ENCODE data around the gene UBXN11. TPM values are rescaled to one million over a fixed set of nuclear protein-coding genes. Genes with fewer than 3 reads are reported as not detected.

UBXN11 gene
- total RNA-seq, 1 donor from 2014 or later, result 7.1 TPM

- DNase-seq (ENCODE audit: extremely low spot score in 2 of 2), result peak in 1 of 2 donors; percentile 82
- intact Hi-C loops (cut with DNase I), result no loop called here
- H3K36me3 ChIP-seq, result no peaks in the 10 kb centered on the region
- peak overlapping the region; percentile 4 for H3K27ac ChIP-seq
- H3K4me3 ChIP-seq, result peak overlapping the region; percentile 5 to 17
- no peaks in the 10 kb centered on the region for H3K9me3 ChIP-seq
- TF ChIP-seq POLR2AphosphoS5 (IDR thresholded peaks at IDR 0.05; ENCODE audit: insufficient read depth in 1 of 2, low read depth in 1 of 2) (no peak), POLR2A (IDR thresholded peaks at IDR 0.05) (no peak), CTCF (IDR thresholded peaks at IDR 0.05) (no peak)
- peaks cover 8% of the 10 kb centered on the region for H3K4me1 ChIP-seq
- no peaks in the 10 kb centered on the region for H3K27me3 ChIP-seq
Observed at GRCh38 chr1:26318338-26319064, 12.1 kb upstream of the UBXN11 start.

DNA sequence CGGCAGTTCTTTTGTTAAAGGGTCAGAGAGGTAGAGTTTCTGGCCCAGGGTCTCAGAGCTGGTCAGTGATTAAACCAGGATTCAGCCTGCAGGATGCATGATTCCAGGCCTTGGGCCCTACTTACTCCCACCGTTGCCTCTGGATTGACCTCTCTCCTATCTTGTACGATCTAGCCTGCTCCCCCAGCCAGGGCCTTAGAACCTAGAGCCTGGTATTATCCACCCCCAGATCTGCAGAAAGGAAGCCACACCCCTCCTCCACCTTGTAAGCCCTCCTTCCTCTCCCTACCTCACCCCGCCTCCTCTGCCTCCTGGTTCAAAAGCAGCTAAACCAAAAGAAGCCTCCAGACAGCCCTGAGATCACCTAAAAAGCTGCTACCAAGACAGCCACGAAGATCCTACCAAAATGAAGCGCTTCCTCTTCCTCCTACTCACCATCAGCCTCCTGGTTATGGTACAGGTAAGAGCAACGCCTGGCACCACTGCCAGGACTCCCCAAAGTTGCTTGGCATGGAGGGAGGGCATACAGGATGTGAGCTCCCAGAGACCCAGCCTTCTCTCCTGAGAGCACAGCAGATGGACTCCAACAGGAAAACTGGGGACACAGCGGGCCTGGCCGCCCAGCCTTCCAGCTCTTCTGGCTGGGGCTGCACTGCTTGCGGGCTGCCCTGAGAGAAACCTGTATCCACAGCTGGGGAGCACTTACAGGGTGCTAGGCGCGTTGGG lies 11.3 kb upstream of the UBXN11 start, which contains the start of gene CD52:
CD52 (plus strand) TSS at position 347 of the 726 bp plus-strand sequence; CDS start at position 407, 60 bp downstream.
- H3K4me1 ChIP-seq, result peaks cover 8% of the 10 kb centered on the region
- TF ChIP-seq CTCF (IDR thresholded peaks at IDR 0.05) (no peak), POLR2AphosphoS5 (IDR thresholded peaks at IDR 0.05; ENCODE audit: insufficient read depth in 1 of 2, low read depth in 1 of 2) (no peak), POLR2A (IDR thresholded peaks at IDR 0.05) (no peak)
- intact Hi-C loops (cut with DNase I), result loop anchor here (2.0 kb wide), 1 partner anchor 47 kb away; no protein-coding TSS in a partner anchor
- H3K36me3 ChIP-seq, result no peaks in the 10 kb centered on the region
- H3K27me3 ChIP-seq, result no peaks in the 10 kb centered on the region
- peak in 1 of 2 donors; percentile 65 for DNase-seq (ENCODE audit: extremely low spot score in 2 of 2)
- H3K4me3 ChIP-seq, result peak within 1 kb of the TSS; percentile 5 to 17
- H3K27ac ChIP-seq, result peak within 1 kb of the TSS; percentile 4
- H3K9me3 ChIP-seq, result no peaks in the 10 kb centered on the region

DNA sequence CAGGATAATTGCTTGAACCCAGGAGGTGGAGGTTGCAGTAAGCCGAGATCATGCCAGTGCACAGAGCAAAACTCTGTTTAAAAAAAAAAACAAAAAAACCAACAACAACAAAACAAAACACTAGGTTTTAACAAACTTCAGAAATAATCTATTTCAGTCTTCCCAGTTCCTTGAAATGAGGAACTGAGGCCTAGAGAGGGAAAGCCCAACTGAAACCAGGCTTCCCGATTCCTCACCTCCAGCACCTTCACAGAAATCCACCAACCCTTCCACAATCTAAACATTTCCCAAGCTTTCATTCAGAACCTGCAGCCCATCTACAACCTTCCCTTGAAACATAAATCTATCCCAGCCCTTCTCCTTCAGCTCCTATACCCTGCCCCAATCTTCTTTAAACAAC lies 10.7 kb upstream of the UBXN11 start:
- Histone ChIP-seq H3K27me3 (no peaks in the 10 kb centered on the region), H3K4me3 (no peak overlapping the region), H3K9me3 (no peaks in the 10 kb centered on the region), H3K36me3 (no peaks in the 10 kb centered on the region), H3K27ac (no peak overlapping the region), H3K4me1 (peaks cover 8% of the 10 kb centered on the region)
- intact Hi-C loops (cut with DNase I), result loop anchor here (2.0 kb wide), 1 partner anchor 46 kb away; no protein-coding TSS in a partner anchor
- no peak for TF ChIP-seq CTCF (IDR thresholded peaks at IDR 0.05)
- TF ChIP-seq POLR2A (IDR thresholded peaks at IDR 0.05), result no peak
- TF ChIP-seq POLR2AphosphoS5 (IDR thresholded peaks at IDR 0.05; ENCODE audit: insufficient read depth in 1 of 2, low read depth in 1 of 2), result no peak
- DNase-seq (ENCODE audit: extremely low spot score in 2 of 2), result no peak

DNA sequence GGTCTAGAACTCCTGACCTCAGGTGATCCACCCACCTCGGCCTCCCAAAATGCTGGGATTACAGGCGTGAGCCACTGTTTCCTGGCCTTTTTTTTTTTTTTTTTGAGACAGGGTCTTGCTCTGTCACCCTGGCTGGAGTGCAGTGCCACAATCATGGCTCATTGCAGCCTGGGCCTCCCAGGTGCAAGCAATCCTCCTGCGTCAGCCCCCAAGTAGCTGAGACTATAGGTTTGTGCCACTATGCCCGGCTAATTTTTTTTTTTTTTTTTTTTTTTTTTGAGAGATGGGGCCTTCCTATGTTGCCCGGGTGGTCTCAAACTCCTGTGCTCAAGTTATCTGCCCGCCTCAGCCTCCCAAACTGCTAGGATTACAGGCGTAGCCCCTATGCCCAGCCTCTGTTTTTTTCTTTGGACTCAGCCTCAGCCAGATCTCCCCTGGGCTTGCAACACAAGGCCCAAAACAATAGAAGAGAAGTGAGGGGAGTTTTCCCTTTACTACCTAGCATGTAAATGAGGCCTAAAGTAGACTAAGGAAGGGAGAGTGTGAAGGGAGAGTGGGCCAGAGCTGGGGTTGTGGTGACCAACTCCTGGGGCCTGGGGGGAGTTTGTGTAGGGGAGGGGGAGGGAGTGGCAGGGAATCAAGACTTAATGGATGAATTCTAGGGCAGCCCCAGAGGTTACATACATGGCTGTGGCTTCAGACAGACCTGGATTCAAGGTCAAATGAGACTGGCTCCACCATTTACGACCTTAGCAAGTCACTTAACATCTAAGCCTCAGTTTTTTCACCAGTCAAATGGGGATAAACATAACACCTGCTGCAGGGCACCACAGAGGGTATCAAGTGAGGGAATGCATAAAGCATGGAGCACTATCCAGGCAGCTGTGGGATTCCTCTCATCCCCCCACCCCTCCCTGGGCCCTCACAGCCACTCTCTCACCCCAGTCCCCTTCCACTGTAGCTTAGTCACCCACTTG lies 9.7 kb upstream of the UBXN11 start:
- peaks cover 5% of the 10 kb centered on the region for H3K4me1 ChIP-seq
- DNase-seq (ENCODE audit: extremely low spot score in 2 of 2), result peak in 1 of 2 donors; percentile 58
- no peak for TF ChIP-seq POLR2A (IDR thresholded peaks at IDR 0.05)
- no peak for TF ChIP-seq CTCF (IDR thresholded peaks at IDR 0.05)
- no peak for TF ChIP-seq POLR2AphosphoS5 (IDR thresholded peaks at IDR 0.05; ENCODE audit: insufficient read depth in 1 of 2, low read depth in 1 of 2)
- no peak overlapping the region for H3K4me3 ChIP-seq
- no peaks in the 10 kb centered on the region for H3K36me3 ChIP-seq
- no peaks in the 10 kb centered on the region for H3K9me3 ChIP-seq
- intact Hi-C loops (cut with DNase I), result loop anchor here (2.0 kb wide), 1 partner anchor 45 kb away; no protein-coding TSS in a partner anchor
- no peaks in the 10 kb centered on the region for H3K27me3 ChIP-seq
- no peak overlapping the region for H3K27ac ChIP-seq
